Bone marrow (tissue), 2 donors: ENCODE measurements around the gene AK5.
A peak's percentile ranks its signal among the peaks of the same experiment; 100 is the strongest.
"Not testable (repeated sequence)": the region's sequence is repeated elsewhere in the genome, so short reads cannot be mapped to it uniquely, and the experiment has no call there.

Experiments used
- DNase-seq, 2 donors: peaks; one replicate each; lab custom pipeline; 2025; lab: John Stamatoyannopoulos, UW

AK5 gene

DNA sequence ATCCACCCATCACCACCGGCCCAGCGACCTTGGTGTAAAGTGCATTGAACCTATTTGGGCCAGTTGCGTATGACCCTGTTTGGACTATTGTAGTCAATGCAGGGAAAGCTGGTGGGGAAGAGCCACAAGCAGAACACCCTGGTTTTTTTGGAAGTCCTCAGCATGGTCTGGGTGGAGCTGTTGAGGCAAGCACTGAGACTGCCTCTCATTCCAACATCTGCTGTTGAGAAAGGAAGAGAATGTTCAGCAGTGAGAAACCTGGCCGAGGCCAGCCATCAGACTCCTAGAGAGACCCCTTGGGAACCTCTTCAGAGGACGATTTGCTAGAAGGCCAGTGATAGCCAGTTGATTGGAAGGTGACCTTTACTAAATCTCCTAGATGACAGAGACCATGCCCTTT, 217.6 kb downstream of the AK5 start:
- DNase-seq: no peak

DNA sequence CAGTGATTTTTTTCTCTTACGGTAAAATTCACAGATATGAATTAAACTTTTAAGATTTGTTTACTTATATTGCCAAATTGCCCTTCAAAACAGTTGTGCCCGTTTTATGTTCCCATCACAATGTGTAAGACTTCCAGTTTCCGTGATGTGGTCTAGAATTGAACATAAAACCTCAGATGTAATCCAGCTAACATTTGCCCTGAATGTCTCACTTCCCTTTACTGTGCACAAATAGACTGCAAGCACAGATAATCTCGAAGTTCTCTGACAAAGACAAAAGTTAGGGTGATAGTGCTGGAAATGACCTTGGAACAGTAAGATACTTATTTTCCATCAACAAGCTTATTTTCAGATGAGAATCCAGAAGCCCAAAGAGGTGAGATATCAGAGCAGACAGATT, 223.2 kb downstream of the AK5 start:
- DNase-seq: peak in 1 of 2 donors; percentile 38

DNA sequence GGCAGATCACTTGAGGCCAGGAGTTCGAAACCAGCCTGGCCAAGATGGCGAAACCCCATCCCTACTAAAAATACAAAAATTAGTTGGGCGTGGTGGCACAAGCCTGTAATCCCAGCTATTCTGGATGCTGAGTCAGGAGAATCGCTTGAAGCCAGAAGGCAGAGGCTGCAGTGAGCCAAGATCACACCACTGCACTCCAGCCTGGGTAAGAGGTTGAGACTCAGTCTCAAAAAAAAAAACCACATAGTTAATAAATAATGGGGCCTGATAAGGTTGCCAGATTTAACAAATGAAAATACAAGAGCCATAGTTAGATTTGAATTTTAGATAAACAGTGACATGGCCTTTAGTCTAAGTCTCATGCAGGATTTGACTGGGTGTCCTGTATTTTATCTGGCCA, 225.0 kb downstream of the AK5 start:
- DNase-seq: no peak

DNA sequence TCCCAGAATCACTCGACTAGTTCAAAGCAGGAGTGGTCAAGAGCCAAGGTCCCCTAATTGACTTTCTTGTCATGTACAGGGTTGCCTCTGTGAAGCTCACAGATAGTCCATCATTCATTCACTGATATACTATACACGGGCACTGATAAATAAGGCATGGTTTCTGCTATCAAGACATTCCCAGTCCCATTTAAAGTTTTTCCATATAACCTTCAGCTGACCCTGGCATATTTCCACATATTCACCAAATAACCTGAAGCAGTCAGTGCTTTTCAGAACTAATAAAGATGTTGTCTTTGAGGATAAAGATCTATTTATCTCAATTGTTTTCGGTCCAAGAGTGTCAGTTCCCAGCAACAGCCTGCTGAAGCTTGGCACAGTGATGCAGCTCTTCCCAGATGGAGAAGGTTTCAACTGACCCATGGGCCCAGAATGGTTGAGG, 227.3 kb downstream of the AK5 start:
- no peak for DNase-seq

DNA sequence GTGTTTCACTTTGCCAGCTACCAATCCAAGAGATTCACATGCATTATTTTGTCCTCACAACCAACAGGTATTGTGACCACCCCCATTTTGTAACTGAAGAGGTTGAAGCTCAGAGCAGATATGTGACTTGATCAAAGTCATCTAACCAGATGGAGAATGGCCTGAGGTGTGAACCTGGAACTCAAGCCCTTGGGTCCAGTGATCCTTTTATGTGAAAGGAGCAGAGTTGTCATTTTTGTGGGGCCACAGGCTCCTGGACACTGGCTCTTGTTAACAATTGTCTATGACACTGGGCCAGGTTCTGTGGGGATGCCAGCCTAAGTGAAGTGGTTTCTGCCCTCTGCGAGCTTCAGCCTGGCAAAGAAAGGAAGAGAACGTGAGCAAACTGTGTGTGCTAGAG, 228.1 kb downstream of the AK5 start:
- no peak for DNase-seq

DNA sequence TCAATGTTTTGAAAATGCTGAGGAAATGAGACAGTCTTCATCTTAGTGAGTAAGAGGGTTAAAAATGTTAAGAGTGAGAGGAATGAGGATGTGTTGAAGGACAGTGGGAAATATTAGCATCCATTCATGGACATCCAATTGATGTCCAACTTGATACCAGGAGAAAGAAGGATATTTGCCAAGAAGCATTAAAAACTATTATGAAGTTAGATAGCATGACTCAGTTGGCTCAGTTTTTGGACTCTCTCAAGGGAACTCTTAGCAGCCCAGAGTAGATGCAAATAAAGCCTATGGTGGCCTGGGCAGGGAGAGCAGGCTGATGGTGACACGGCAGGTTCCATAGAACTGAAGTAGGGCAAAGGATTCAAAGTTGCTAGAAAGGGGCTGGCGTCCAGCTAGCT, 229.6 kb downstream of the AK5 start:
- DNase-seq: no peak

- not testable (repeated sequence) for DNase-seq
Measured at GRCh38 chr1:77512650-77513049, 230.8 kb downstream of the AK5 start.

DNA sequence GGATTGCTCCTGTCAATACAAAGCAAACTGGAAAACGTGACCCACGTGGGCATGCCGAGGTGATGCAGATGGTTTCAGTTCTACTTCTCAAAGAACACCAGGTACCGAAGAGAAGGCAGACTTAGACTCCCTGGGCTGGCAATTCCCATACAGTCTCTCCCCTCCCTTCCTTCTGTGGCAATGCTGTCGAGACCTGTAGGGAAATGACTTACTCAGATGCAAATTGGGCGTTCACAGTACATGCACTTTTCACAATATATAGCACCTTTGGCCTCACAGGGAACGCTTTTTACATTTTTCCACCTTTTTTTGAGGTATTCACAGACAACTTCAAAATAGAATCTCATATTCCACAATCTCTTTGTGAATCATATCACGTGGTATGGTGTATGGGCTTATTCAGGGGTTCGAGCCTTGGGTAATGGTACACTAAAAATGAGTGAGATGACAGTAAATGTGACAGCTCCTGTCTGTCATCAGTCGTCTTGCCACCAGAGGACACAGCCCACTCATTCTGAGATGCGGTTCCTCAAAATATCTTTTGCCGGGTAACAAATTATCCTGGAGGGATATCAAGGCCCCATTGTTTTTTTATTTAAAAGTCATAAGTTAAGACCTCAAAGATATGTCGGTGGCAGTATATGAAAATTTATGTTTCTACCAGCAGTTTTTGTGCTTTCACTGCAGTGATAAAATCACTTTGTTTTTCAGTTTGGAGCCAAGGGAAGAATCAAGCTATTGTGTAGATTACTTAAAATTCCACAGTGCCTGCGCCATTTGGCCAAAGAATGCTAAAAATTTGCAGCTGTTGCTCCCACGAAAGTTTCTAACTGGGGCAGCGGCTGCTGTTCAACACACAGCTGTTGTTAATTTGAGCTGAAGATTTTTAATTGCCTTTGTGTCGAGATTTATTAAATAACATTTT, 232.3 kb downstream of the AK5 start:
- DNase-seq: no peak

GRCh38 chr1:77514921-77515776, 233.3 kb downstream of the AK5 start:
- no peak for DNase-seq

GRCh38 chr1:77516106-77516505, 234.3 kb downstream of the AK5 start:
- DNase-seq: no peak

- DNase-seq: no peak
Measured at GRCh38 chr1:77524038-77524437, 242.2 kb downstream of the AK5 start.

DNA sequence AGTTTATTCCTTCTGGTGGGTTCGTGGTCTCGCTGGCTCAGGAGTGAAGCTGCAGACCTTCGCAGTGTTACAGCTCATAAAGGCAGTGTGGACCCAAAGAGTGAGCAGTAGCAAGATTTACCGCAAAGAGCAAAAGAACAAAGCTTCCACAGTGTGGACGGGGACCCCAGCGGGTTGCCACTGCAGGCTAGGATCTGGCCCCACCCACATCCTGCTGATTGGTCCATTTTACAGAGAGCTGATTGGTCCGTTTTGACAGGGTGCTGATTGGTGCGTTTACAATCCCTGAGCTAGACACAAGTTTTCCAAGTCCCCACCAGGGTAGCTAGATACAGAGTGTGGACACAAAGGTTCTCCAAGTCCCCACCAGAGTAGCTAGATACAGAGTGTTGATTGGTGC, 249.3 kb downstream of the AK5 start:
- DNase-seq: not testable (repeated sequence)

- DNase-seq: not testable (repeated sequence)
Measured at GRCh38 chr1:77531596-77532280, 249.9 kb downstream of the AK5 start.

GRCh38 chr1:77532641-77533040, 250.8 kb downstream of the AK5 start:
- DNase-seq: no peak

GRCh38 chr1:77533660-77534305, 252.0 kb downstream of the AK5 start:
- peak; percentile 9 to 49 for DNase-seq

DNA sequence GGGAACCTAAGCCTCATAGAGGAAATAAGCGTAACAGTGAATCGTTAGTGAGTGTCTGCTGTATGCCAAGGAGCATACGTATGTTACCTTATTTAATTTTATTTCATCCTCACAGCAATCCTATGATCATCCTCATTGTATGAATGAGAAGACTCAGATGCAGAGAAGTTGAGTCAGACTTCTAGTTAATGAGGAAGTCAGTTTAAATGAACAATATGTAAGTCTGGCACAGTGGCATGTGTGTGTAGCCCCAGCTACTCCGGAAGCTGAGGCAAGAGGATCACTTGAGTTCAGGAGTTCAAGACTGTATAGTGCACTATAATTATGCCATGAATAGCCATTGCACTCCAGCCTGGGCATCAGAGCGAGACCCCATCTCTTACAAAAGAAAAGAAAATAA, 252.6 kb downstream of the AK5 start:
- no peak for DNase-seq

DNA sequence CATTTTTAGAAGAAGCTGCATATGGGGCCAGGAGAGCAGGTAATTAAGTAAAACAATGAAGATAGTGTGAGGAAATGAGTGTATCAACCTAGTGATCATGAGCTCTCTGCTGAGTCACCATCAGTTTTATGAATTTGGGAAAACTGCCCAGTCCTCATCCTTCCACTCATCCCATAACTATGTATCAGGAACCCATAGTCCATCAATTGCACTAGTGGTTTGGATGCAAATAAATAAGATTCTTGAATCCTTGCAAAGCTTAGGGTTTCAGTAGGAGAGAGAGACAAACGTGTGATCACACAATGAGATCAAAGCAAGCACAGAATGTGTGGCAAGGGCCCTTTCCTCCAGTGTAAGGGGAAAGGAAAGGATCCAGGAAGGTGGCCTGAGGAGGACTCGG, 255.0 kb downstream of the AK5 start:
- DNase-seq: no peak

DNA sequence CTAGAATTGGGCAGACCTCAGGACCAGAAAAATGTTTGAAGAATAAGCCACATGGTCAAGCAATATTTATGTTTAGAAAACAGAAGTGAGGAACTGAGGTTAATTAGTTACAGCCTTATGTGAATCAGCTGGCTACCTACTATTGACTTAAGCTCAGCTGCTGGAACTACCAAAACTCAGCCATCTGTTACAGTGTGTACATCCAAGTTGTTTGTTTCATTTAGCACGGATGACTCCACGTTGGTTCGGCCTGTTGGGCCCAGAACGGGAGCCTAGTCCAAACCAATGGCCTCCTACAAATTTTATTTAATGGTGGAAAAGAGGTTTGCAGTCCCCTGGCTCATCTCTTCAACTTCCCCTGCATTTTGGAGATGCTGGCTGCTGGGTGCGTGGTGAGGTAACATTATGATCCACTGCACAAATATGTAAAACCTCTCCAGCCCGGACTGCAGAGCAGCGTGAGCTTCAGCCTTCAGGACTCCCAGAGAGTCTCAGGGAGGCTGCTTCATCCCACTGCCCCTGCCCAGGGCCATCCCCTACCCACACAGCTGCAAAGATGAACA, 257.2 kb downstream of the AK5 start:
- no peak for DNase-seq

DNA sequence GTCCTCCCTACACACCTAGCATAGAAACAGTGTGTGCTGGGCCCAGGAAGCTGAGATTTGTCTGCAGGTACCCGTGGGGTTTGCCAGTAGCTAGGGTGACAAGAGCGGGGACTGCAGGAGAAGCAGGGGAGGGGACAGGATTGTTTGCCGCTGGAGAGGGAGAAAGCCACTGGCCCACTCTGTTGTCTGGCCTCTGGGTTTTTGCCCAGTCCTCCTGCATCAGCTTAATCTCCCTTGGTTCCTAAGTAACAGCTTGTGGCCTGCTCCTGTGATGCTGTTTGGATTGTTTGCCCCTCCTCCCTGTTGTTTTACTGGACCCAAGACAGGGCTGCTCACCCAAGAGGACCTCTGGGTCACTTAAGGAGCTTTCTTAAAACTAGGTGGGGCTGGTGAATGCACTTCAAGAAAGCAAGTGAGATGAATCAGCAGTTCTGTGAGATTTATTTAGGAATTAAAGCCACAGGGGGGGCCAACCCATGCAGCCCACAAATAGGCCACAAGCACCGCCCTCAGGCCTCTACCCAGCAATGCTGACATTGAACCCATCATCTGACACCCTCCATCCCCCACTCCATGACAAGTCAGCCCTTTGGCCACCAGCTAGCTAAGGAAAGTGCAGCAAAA, 257.8 kb downstream of the AK5 start:
- DNase-seq: no peak

DNA sequence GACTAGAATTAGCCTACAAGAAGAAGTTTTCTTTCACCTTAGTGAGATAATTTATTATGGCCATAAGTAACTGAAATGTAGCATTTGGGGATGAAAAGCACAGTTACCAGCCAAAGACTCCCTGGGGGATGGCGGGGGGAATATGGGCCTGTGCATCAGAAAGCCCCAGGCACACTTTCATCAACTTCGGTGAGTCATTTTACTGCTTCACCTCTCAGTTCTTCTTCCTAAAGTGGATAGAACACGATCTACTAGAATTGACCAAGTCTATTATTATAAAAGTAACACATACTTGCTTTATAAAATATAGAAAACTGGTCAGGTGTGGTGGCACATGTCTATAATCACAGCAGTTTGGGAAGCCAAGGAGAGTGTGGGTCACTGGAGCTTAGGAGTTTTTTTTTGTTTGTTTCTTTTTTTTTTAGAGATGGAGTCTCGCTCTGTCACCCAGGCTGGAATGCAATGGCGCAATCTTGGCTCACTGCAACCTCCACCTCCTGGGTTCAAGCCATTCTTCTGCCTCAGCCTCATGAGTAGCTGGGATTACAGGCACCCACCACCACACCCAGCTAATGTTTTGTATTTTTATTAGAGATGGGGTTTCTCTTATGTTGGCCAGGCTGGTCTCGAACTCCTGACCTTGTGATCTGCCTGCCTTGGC, 258.8 kb downstream of the AK5 start:
- no peak for DNase-seq

- no peak for DNase-seq
Measured at GRCh38 chr1:77541162-77541545, 259.3 kb downstream of the AK5 start.
